Measurements from ENCODE around the gene TMEM179. TPM values are rescaled to one million over a fixed set of nuclear protein-coding genes. Genes with fewer than 3 reads are reported as not detected.

The TMEM179 gene
- total RNA-seq, 1 donor: not detected

DNA sequence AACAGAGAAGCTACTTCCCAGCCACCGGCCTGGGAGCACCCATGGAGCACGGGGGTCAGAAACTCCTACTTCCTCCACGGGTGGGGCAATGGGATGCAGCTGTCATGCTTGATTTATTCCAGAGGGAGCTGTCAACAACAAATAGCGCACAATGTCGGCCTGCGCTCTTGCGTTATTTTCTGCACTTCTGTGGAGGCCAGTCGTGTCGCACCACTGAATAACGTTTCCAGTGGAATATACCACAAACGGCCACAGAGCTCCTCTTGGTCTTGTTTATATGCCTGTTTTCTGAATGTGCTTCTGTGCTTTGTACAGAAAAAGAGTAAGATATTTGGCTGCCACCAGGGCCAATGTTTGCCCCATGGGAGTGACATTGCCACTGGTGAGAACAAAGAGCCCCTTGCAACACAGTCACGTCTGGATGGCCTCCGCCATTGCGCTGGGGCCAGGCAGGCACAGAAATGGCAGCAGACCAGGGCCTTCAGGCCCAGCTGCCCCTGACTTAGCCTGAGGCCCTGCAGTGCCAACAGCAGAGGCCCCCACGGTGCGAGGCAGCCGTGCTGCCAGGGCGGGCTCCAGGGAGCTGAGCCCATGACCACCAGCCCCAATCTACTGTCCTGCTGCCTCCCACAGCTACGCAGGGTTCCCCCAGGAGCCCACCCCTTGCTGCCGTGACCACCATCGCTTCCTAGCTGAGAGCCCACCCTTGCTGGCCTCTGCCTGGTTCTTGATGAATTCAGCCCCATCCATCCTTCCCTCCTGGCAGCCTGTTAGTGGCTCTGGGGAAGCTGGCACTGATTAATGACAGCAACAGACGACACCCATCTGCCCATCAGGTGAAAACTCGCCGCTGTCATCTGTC is 28.9 kb upstream of the TMEM179 start:
- no peak overlapping the region for H3K4me3 ChIP-seq (ENCODE audit: low read depth, low read length)
- DNase-seq (ENCODE audit: low read depth): no peak
- TF ChIP-seq CTCF (IDR thresholded peaks at IDR 0.05; ENCODE audit: insufficient read depth, low read depth, low read length): no peak

DNA sequence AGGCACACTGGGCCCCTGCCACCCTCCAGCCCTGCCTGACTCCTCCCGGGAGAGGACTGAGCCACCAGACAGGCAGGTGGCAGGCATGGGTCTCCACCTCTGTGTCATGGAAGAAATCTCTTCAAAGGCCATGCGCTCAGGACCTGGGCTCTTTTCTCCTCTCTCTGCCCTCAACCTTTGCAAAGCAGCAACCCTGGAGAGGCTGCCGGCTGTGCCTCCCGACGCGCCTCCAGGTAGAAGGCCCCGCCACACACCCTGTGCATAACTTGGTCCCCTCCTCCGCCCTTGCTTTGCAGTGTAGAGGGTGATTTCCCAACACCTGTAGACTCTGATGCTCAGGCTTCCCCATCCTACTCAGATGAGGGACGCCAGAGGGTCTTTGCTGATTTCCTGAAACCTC is 28.2 kb upstream of the TMEM179 start:
- no peak for DNase-seq (ENCODE audit: low read depth)
- no peak for TF ChIP-seq CTCF (IDR thresholded peaks at IDR 0.05; ENCODE audit: insufficient read depth, low read depth, low read length)
- no peak overlapping the region for H3K4me3 ChIP-seq (ENCODE audit: low read depth, low read length)

- DNase-seq (ENCODE audit: low read depth): no peak
- TF ChIP-seq CTCF (IDR thresholded peaks at IDR 0.05; ENCODE audit: insufficient read depth, low read depth, low read length): no peak
- H3K4me3 ChIP-seq (ENCODE audit: low read depth, low read length): no peak overlapping the region
Observed at GRCh38 chr14:104624939-104625338, 20.4 kb upstream of the TMEM179 start.

DNA sequence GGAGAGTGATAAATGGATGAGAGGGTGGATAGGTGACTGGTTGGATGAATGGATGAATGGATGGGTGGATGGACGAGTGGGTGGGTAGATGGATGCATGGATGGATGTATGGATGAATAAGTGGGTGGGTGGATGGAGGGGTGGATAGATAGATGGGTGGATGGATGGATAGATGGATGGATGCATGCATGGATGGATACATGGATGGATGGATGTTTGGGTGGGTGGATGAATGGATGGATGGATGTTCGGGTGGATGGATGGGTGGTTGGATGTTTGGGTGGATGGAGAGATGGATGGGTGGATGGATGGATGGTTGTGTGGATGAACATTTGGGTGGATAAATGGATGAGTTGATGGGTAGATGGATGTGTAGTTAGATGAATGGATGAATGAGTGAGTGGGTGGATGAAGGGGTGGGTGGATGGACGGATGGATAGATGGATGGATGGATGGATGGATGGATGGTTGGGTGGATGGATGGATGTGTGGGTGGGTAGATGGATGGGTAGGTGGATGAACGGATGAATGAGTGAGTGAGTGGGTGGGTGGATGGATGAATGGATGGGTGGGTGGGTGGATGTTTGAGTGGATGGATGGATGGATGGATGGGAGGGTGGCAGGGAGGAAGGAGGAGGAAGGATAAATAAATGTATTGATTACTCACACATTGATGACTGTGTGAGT is 9.7 kb upstream of the TMEM179 start:
- no peak overlapping the region for H3K4me3 ChIP-seq (ENCODE audit: low read depth, low read length)
- no peak for DNase-seq (ENCODE audit: low read depth)
- TF ChIP-seq CTCF (IDR thresholded peaks at IDR 0.05; ENCODE audit: insufficient read depth, low read depth, low read length): no peak

- H3K4me3 ChIP-seq (ENCODE audit: low read depth, low read length): no peak overlapping the region
- no peak for TF ChIP-seq CTCF (IDR thresholded peaks at IDR 0.05; ENCODE audit: insufficient read depth, low read depth, low read length)
- no peak for DNase-seq (ENCODE audit: low read depth)
Observed at GRCh38 chr14:104611881-104612280, 7.3 kb upstream of the TMEM179 start.

GRCh38 chr14:104610749-104611310 is 6.3 kb upstream of the TMEM179 start:
- no peak overlapping the region for H3K4me3 ChIP-seq (ENCODE audit: low read depth, low read length)
- no peak for DNase-seq (ENCODE audit: low read depth)
- TF ChIP-seq CTCF (IDR thresholded peaks at IDR 0.05; ENCODE audit: insufficient read depth, low read depth, low read length): no peak
